Smooth muscle cell (in vitro differentiated cells): ENCODE data around the gene CDC73. TPM values are rescaled to one million over a fixed set of nuclear protein-coding genes. Genes with fewer than 3 reads are reported as not detected.

Experiments used
- DNase-seq: peaks from one replicate; lab custom pipeline; 2025; ENCODE audit not compliant: unreplicated experiment; lab: John Stamatoyannopoulos, UW
- H2AFZ ChIP-seq: fragments of 200-600 bp; sonication (generic); 2 replicates; pipeline ENCODE4 v1.6.0; 2016; ENCODE audit warnings: antibody characterized with exemption, low read depth, mild to moderate bottlenecking
- H3F3A ChIP-seq: fragments of 200-600 bp; sonication (generic); 2 replicates; pipeline ENCODE4 v1.6.0; 2017; ENCODE audit warnings: antibody characterized with exemption, low read depth
- H3K27ac ChIP-seq: fragments of 200-600 bp; sonication (generic); 2 replicates; pipeline ENCODE4 v1.5.1; 2016; ENCODE audit warnings: low read depth, mild to moderate bottlenecking
- H3K27me3 ChIP-seq: fragments of 200-600 bp; sonication (generic); 2 replicates; pipeline ENCODE4 v1.6.1; 2016; ENCODE audit warnings: low read depth, mild to moderate bottlenecking
- H3K36me3 ChIP-seq: fragments of 200-600 bp; sonication (generic); 2 replicates; pipeline ENCODE4 v1.5.1; 2016; ENCODE audit warnings: low read depth
- H3K4me1 ChIP-seq: fragments of 200-600 bp; sonication (generic); 2 replicates; pipeline ENCODE4 v1.5.1; 2016; ENCODE audit warnings: low read depth
- H3K4me2 ChIP-seq: fragments of 200-600 bp; sonication (generic); 2 replicates; pipeline ENCODE4 v1.6.0; 2016; ENCODE audit warnings: mild to moderate bottlenecking
- H3K4me3 ChIP-seq: fragments of 200-600 bp; sonication (generic); 2 replicates; pipeline ENCODE4 v1.5.1; 2016; ENCODE audit warnings: mild to moderate bottlenecking
- H3K79me2 ChIP-seq: fragments of 200-600 bp; sonication (generic); 2 replicates; pipeline ENCODE4 v1.6.0; 2016; ENCODE audit warnings: low read depth, mild to moderate bottlenecking
- H3K9ac ChIP-seq: fragments of 200-600 bp; sonication (generic); 2 replicates; pipeline ENCODE4 v1.6.0; 2016; ENCODE audit warnings: low read depth
- H3K9me3 ChIP-seq: fragments of 200-600 bp; sonication (generic); replicated peaks from 2 replicates; pipeline ENCODE4 v1.5.1; 2016; ENCODE audit warnings: low read depth
- H4K20me1 ChIP-seq: fragments of 200-600 bp; sonication (generic); 2 replicates; pipeline ENCODE4 v1.6.0; 2016; ENCODE audit warnings: low read depth
- CTCF ChIP-seq: fragments of 200-600 bp; sonication (generic); IDR thresholded peaks from 2 replicates; pipeline ENCODE4 v1.5.1; 2017; ENCODE audit warnings: borderline replicate concordance, mild to moderate bottlenecking, antibody characterized with exemption; ENCODE audit not compliant: insufficient read depth, poor library complexity, severe bottlenecking
- WGBS: methylation state at CpG from one replicate; pipeline ENCODE4 v1.1.7; 2016; ENCODE audit warnings: low lambda C conversion rate; 5-methylcytosine and 5-hydroxymethylcytosine counted together
- polyA plus RNA-seq: library from polyadenylated mRNA; unstranded; fragments of >200 nt; fragmentation: Nextera tagmentation; extraction: Ambion mirVana; gene quantifications from 2 replicates; pipeline ENCODE4 v1.2.1, GENCODE V29; 2016
- total RNA-seq: library from RNA; depleted of rRNA; stranded (reverse); fragments of >200 nt; gene quantifications from 2 replicates; pipeline ENCODE4 v1.2.3, GENCODE V29; 2014

The CDC73 gene
- total and polyA plus RNA-seq, 2 experiments from 2014 or later: 28.5 to 32.0 TPM

- 100% methylated on average over 1 of the region's 1 CpG for WGBS
- Histone ChIP-seq H3F3A (peaks cover 10% of the 10 kb centered on the region), H2AFZ (no peak overlapping the region), H3K9me3 (no peaks in the 10 kb centered on the region), H3K4me3 (no peak overlapping the region), H3K9ac (no peak overlapping the region), H3K36me3 (no peaks in the 10 kb centered on the region), H3K79me2 (no peaks in the 10 kb centered on the region), H3K4me1 (peaks cover 6% of the 10 kb centered on the region), H3K4me2 (no peak overlapping the region), H3K27me3 (no peaks in the 10 kb centered on the region), H4K20me1 (no peaks in the 10 kb centered on the region), H3K27ac (no peak overlapping the region)
- no peak for TF ChIP-seq CTCF
- no peak for DNase-seq
Measured at GRCh38 chr1:193110246-193110645, 11.6 kb upstream of the CDC73 start.

- no peak for TF ChIP-seq CTCF
- H4K20me1 ChIP-seq: no peaks in the 10 kb centered on the region
- H3K79me2 ChIP-seq: no peaks in the 10 kb centered on the region
- H3K27ac ChIP-seq: peak overlapping the region; percentile 86
- H3K4me3 ChIP-seq: no peak overlapping the region
- DNase-seq: no peak
- H3K4me2 ChIP-seq: peak overlapping the region; percentile 47
- WGBS: 90% methylated on average over 3 of the region's 3 CpGs
- H3K9me3 ChIP-seq: no peaks in the 10 kb centered on the region
- H3K27me3 ChIP-seq: no peaks in the 10 kb centered on the region
- H2AFZ ChIP-seq: no peak overlapping the region
- peak overlapping the region; percentile 22 for H3K9ac ChIP-seq
- peaks cover 6% of the 10 kb centered on the region for H3F3A ChIP-seq
- H3K4me1 ChIP-seq: peaks cover 7% of the 10 kb centered on the region
- no peaks in the 10 kb centered on the region for H3K36me3 ChIP-seq
Measured at GRCh38 chr1:193110864-193111263, 11.0 kb upstream of the CDC73 start.

- no peak overlapping the region for H3K4me3 ChIP-seq
- H3K4me2 ChIP-seq: peak overlapping the region; percentile 47
- H4K20me1 ChIP-seq: no peaks in the 10 kb centered on the region
- H3K9me3 ChIP-seq: no peaks in the 10 kb centered on the region
- peak; percentile 8 for DNase-seq
- peaks cover 12% of the 10 kb centered on the region for H3F3A ChIP-seq
- WGBS: 16% methylated on average over 6 of the region's 6 CpGs
- TF ChIP-seq CTCF: no peak
- peak overlapping the region; percentile 86 for H3K27ac ChIP-seq
- peaks cover 11% of the 10 kb centered on the region for H3K4me1 ChIP-seq
- H3K27me3 ChIP-seq: no peaks in the 10 kb centered on the region
- H2AFZ ChIP-seq: peak overlapping the region; percentile 45
- H3K36me3 ChIP-seq: no peaks in the 10 kb centered on the region
- H3K79me2 ChIP-seq: no peaks in the 10 kb centered on the region
- H3K9ac ChIP-seq: peak overlapping the region; percentile 22
Measured at GRCh38 chr1:193111641-193112090, 10.2 kb upstream of the CDC73 start.

- Histone ChIP-seq H3F3A (peaks cover 12% of the 10 kb centered on the region), H3K4me1 (peaks cover 11% of the 10 kb centered on the region), H3K79me2 (no peaks in the 10 kb centered on the region), H3K4me3 (no peak overlapping the region), H3K9ac (no peak overlapping the region), H3K9me3 (no peaks in the 10 kb centered on the region), H3K36me3 (no peaks in the 10 kb centered on the region), H4K20me1 (no peaks in the 10 kb centered on the region), H3K27ac (no peak overlapping the region), H3K27me3 (no peaks in the 10 kb centered on the region), H2AFZ (peak overlapping the region; percentile 6), H3K4me2 (no peak overlapping the region)
- 58% methylated on average over 9 of the region's 9 CpGs for whole genome bisulfite sequencing
- no peak for TF ChIP-seq CTCF
- DNase-seq: no peak
Measured at GRCh38 chr1:193113258-193113991, 8.4 kb upstream of the CDC73 start.
